ENCODE measurements around the gene EDA. TPM values are rescaled to one million over a fixed set of nuclear protein-coding genes. Genes with fewer than 3 reads are reported as not detected.

The EDA gene
- total and polyA plus RNA-seq, 7 donors: 0.82 to 6.4 (median 3.6) TPM

- no peaks in the 10 kb centered on the region for H3K36me3 ChIP-seq
- DNase-seq: no peak
- intact Hi-C loops (cut with DNase I): no loop called here
- TF ChIP-seq EP300 (IDR thresholded peaks at IDR 0.05): no peak
- H3K9me3 ChIP-seq: no peaks in the 10 kb centered on the region
- no peaks in the 10 kb centered on the region for H3K4me1 ChIP-seq
- H3K4me3 ChIP-seq: no peak overlapping the region
- H3K27me3 ChIP-seq: no peaks in the 10 kb centered on the region
- no peak overlapping the region for H3K27ac ChIP-seq
These were observed 343.8 kb downstream of the EDA start for GRCh38 chrX:69959712-69960111.

DNA sequence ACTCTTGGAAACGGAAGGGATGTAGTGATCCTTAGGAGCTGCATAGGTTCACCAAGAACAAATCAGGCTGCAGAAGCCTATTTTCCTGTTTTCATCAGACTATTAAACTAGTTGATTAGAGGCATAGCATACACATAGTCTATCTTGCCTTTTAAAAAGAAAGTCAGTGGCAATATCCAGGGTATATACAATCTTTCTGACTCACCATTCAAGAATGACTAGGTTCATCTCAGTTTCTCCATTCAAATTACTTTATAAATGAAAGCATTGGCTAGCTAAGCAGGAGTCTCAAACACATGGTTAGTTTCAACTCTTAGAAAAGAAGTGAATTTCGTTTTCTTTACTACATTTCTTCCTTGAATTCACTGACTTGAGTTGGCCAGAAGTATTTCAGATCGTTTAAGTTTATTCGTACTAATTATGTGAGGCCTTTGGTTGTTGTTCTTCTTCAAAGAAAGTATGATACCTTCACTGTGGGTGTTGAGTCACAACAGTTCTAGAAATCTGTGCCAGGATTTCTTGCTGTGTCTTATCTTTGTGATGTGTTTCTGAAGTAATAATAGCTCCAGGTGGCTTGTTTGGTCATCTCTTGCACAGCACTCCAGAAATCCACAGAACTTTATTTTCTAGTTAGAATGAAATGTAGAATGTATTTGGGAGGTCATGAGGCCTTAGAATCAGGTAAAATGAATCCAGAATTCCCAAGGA lies 345.6 kb downstream of the EDA start:
- Histone ChIP-seq H3K4me3 (no peak overlapping the region), H3K27me3 (no peaks in the 10 kb centered on the region), H3K36me3 (no peaks in the 10 kb centered on the region), H3K27ac (no peak overlapping the region), H3K4me1 (no peaks in the 10 kb centered on the region), H3K9me3 (no peaks in the 10 kb centered on the region)
- intact Hi-C loops (cut with DNase I): no loop called here
- DNase-seq: no peak
- no peak for TF ChIP-seq POLR2A (IDR thresholded peaks at IDR 0.05)
- TF ChIP-seq EP300 (IDR thresholded peaks at IDR 0.05): no peak
- no peak for TF ChIP-seq POLR2AphosphoS5 (IDR thresholded peaks at IDR 0.05)
- TF ChIP-seq CTCF (IDR thresholded peaks at IDR 0.05): no peak
- 76 to 82% methylated on average over 4 of the region's 4 CpGs for WGBS, 2 donors

DNA sequence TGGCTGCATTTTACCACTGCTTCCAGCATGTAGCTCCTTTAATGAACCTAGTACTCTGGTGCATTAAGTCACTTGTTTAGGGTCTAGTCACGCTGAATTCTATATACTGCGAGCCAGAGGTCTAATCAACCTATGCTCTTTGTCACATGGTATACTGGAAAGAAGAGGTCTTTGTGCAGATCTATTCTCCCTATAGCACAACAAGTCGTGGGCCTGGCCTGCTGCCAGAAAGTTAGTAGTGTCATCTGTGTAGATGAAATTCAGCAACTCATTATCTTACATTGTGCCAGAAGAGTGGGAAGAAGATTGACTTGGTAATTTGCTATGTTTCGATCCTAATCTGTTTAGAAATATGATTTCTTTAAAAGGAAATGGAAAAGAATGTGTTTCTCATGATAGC lies 353.0 kb downstream of the EDA start:
- no peaks in the 10 kb centered on the region for H3K4me1 ChIP-seq
- no peak overlapping the region for H3K27ac ChIP-seq
- TF ChIP-seq POLR2A (IDR thresholded peaks at IDR 0.05) (no peak), POLR2AphosphoS5 (IDR thresholded peaks at IDR 0.05) (no peak), CTCF (IDR thresholded peaks at IDR 0.05) (no peak), EP300 (IDR thresholded peaks at IDR 0.05) (no peak)
- no peak overlapping the region for H3K4me3 ChIP-seq
- no peaks in the 10 kb centered on the region for H3K36me3 ChIP-seq
- DNase-seq: no peak
- H3K27me3 ChIP-seq: no peaks in the 10 kb centered on the region
- H3K9me3 ChIP-seq: no peaks in the 10 kb centered on the region
- WGBS, 2 donors: 63 to 67% methylated on average over 4 of the region's 4 CpGs
- intact Hi-C loops (cut with DNase I): no loop called here

DNA sequence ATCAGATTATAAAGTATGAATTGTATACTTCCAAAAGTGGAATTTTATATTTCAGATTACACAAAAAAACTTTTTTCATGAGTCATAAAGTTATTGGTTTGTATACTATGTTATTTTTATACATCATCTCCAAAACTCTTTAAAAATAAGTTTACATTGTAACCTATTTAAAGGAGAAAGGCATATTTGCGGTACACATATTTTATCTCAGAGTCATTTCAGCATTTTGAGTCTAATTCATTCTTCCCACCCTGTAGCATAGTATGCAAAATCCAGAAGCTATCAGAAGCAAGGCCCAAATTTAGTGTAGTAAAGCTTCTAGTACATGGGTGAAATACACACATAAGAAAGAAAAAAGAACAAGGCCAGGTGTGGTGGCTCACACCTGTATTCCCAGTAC lies 353.5 kb downstream of the EDA start:
- no peak for TF ChIP-seq EP300 (IDR thresholded peaks at IDR 0.05)
- TF ChIP-seq CTCF (IDR thresholded peaks at IDR 0.05): no peak
- TF ChIP-seq POLR2A (IDR thresholded peaks at IDR 0.05): no peak
- no peak for TF ChIP-seq POLR2AphosphoS5 (IDR thresholded peaks at IDR 0.05)
- H3K4me1 ChIP-seq: no peaks in the 10 kb centered on the region
- no peak overlapping the region for H3K27ac ChIP-seq
- H3K27me3 ChIP-seq: no peaks in the 10 kb centered on the region
- WGBS, 2 donors: 86 to 87% methylated on average over 1 of the region's 1 CpG
- DNase-seq: no peak
- no peaks in the 10 kb centered on the region for H3K36me3 ChIP-seq
- no peak overlapping the region for H3K4me3 ChIP-seq
- H3K9me3 ChIP-seq: no peaks in the 10 kb centered on the region
- intact Hi-C loops (cut with DNase I): no loop called here

GRCh38 chrX:69987691-69988090 lies 371.8 kb downstream of the EDA start:
- Histone ChIP-seq H3K27me3 (no peaks in the 10 kb centered on the region), H3K4me3 (no peak overlapping the region), H3K9me3 (no peaks in the 10 kb centered on the region), H3K4me1 (no peaks in the 10 kb centered on the region), H3K36me3 (no peaks in the 10 kb centered on the region), H3K27ac (no peak overlapping the region)
- TF ChIP-seq CTCF (IDR thresholded peaks at IDR 0.05): no peak
- no peak for TF ChIP-seq EP300 (IDR thresholded peaks at IDR 0.05)
- no peak for TF ChIP-seq POLR2AphosphoS5 (IDR thresholded peaks at IDR 0.05)
- TF ChIP-seq POLR2A (IDR thresholded peaks at IDR 0.05): no peak
- intact Hi-C loops (cut with DNase I): no loop called here
- no peak for DNase-seq
- 65 to 73% methylated on average over 2 of the region's 2 CpGs for WGBS, 2 donors
